GM18505 (cell line): Measurements from ENCODE around the gene SUSD1.

Experiments used
- ATAC-seq: cut with Tn5 transposase; IDR thresholded peaks from one replicate; pipeline ENCODE4 v1.9.1; 2021; ENCODE audit not compliant: unreplicated experiment
- POLR2A ChIP-seq: IDR thresholded peaks from 4 replicates; pipeline ENCODE4 v1.6.1; 2011; ENCODE audit warnings: borderline replicate concordance; ENCODE audit not compliant: insufficient read depth, insufficient read length; ENCODE audit errors: extremely low read depth

Gene SUSD1

DNA sequence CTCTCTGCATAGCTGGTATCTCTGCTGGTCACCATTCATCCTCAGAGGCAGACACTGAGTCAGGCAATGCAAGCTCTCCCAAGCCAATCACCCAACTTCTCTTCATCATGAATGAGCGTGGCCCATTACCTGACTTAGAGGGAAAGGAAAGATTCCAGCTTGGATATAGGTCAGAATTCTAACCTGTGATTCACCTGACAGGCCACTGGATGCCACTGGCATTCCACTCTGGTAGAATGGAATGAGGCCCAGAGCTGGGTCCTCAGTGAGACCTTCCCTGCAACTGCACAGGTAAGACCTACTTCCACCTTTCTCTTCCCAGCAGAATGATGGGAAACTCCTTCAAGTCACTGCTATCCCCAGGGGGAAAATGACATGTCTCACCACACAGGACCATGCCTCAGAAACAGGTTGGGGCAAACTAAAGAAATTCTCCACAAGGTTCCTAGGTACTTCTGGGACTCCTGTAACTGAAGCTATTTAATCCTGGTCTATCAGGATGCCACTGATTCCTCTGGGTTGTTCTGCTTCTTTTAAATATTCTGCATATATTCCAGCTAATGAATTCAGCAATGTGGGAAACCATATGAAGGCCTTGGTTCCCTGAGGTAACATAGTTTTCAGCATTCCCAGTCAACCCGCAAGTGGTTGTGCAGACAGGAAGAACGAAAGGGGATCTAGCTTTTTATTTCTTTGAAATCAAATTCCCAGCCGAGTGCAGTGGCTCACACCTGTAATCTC lies 62.0 kb downstream of the SUSD1 start:
- TF ChIP-seq POLR2A: no peak
- no peak for ATAC-seq

DNA sequence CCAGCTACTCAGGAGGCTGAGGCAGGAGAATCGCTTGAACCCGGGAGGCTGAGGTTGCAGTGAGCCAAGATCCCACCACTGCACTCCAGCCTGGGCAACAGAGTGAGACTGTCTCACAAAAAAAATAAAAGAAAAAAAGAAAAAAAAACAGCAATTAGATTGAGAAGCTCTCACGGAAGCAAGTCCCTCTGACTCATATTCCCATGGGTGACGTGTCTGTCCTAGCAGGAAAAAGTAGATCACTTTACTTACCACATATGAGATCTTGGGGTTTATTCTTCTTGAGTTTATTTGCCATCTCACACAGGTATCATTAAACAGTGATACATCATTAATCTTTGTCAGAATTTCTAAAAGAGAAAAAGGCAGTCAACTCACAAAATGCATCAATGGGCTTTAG lies 62.6 kb downstream of the SUSD1 start:
- ATAC-seq: no peak
- no peak for TF ChIP-seq POLR2A

DNA sequence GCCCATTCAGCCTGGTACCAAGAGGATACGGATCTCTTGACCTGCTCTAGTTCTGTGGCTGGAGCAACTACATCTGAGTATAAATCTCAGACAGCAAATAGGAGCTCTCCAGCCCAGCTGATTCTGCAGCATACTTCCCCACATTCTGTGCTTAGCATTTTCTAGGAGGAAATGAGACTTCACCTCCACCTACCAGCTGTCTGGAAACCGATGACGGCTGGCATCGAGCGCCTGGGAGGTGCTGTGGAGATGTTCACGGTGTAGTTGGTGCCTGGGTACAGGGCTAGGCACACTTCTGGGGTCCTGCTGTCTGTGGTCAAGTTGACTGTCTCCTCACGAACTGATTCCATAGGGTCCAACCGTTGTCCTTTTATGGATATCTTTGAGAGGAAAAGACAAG lies 63.6 kb downstream of the SUSD1 start:
- TF ChIP-seq POLR2A: no peak
- no peak for ATAC-seq

DNA sequence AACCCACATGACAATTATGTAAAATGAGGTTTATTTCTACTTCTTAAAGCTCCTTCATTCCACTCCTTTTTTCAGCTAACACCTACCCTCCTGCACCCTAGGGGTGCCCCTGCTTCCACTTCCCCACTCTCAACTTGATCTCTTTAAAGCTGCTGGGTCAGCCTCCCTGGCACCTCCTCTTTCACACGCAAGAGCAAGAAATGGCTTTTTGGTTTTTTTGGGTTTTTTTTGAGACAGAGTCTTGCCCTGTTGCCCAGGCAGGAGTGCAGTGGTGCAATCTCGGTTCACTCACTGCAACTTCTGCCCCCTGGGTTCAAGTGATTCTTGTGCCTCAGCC lies 64.4 kb downstream of the SUSD1 start:
- ATAC-seq: no peak
- no peak for TF ChIP-seq POLR2A

DNA sequence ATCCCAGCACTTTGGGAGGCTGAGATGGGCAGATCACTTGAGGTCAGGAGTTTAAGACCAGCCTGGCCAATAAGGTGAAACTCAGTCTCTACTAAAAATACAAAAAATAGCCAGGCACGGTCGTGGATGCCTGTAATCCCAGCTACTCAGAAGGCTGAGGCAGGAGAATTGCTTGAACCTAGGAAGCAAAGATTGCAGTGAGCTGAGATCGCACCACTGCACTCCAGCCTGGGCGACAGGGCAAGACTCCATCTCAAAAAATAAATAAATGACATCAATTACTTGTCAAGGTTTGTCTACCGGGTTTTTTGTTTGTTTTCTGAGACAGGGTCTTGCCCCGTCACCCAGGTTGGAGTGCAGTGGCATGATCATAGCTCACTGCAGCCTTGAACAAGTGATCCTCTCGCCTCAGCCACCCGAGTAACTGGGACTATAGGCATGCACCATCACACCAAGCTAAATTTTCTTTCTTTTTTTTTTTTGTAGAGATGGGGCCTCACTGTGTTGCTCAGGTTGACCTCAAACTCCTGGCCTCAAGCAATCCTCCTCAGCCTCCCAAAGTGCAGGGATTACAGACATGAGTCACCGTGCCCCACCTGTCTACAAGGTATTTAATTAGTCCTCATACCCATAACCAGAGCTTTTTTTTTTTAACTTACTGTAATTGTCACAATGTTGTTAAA lies 64.9 kb downstream of the SUSD1 start:
- ATAC-seq: no peak
- no peak for TF ChIP-seq POLR2A

- TF ChIP-seq POLR2A: no peak
- ATAC-seq: no peak
Observed at GRCh38 chr9:112104901-112105300, 70.2 kb downstream of the SUSD1 start.

- TF ChIP-seq POLR2A: no peak
- ATAC-seq: no peak
Observed at GRCh38 chr9:112104401-112104800, 70.7 kb downstream of the SUSD1 start.

- TF ChIP-seq POLR2A: no peak
- no peak for ATAC-seq
Observed at GRCh38 chr9:112103405-112103804, 71.7 kb downstream of the SUSD1 start.

DNA sequence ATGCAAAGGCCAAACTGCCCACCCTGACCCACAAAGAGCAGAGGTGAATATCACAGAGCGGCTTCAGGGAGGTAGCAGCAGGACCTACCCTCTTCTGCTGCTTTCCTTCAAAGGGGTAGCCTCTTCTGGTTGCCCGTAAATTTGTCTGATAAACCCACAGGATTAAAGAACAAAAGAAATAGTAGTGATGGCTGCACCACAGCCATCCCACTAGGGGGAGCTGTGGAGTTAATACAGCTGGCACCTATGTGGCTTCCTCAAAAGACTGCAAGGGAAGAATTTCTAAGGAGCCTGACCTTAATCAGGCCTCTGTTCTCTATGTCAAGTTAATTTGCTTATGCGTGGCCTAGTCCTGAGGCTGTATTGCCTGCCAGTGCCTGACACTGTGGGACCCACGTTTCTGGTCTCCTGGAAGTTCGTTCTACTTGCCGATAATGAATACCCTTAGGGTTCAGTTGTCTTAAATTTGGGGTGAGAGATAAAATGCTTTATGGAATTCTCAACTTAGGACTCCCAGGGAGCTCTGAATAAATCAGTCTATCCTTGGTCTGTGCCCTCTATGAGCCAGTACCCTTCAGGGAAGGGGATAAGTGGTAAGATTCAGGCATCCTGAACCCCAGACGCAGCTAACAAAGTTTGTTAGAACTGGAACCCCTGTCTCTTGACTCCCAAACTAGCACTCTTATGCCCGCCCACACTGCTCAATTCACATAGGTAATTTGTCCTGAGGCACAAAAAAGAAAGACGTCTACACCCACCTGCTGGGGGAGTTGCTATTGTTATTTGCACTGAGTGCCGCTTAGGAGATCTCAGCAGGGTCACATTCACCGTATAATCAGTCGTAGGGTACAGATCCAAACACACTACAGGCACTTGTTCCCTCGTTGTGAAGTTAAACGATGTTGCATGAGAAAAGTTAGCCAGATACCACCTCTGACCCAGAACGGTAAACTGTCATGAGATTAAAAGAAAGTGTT lies 77.1 kb downstream of the SUSD1 start:
- TF ChIP-seq POLR2A: no peak
- no peak for ATAC-seq

DNA sequence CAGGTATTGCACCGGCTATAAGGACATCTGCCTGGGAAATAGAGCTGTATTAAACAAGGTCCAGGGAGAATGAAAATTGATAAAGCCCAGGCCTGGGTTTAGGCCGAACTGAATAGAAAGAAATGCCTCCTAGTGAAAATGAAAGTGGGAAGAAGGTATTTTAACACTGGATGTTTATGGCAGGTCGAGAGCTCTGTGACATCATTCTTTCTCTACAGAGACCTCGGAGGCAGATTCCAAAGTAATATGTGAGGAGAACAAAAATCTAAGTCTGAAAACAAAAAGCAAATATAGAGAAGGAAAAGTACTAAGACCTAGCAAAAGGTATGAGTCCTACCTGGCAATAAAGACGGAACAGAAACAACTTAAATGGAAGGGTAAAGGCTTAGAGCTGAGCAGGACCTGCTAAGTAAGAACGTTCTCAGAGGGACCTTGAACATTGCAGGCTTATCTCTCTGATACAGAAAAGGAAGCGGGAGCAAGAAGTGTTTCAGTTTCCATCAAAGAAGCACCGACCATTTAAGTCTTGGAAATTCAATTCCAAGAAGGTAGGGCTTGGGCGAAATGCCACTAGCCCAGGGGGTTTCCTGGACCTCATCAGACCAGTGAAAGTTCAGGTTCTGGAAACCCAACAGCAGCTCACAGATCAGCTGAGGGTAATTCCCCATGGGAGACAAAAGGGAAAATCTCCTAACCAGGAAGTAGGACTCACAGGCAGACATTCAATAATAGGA lies 80.0 kb downstream of the SUSD1 start:
- ATAC-seq: no peak
- TF ChIP-seq POLR2A: no peak

DNA sequence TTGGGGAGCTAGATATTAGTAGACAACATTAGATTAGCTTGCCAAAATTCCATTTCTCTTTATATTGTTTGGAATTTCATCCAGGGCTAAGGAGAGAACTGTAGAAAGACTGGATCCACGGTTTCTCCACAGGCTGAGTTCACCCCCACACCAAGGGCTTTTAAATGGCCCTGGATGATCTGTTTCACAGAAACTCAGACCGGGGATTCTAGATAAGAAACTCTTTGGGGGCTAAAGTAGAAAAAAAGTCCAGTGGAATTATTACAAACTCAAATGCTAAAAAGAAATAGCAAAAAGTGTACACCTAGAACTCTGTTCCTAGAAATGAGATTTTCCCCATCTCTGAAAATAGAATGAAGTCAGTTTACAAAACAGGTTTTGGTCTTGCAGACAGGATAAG lies 80.9 kb downstream of the SUSD1 start:
- ATAC-seq: no peak
- TF ChIP-seq POLR2A: no peak

- TF ChIP-seq POLR2A: no peak
- no peak for ATAC-seq
Observed at GRCh38 chr9:112093870-112094216, 81.3 kb downstream of the SUSD1 start.
